Ureter (tissue), 1 donor: ENCODE measurements around the gene GPRC5C. TPM values are rescaled to one million over a fixed set of nuclear protein-coding genes. Genes with fewer than 3 reads are reported as not detected.
A peak's percentile ranks its signal among the peaks of the same experiment; 100 is the strongest.
"Not testable (repeated sequence)": the region's sequence is repeated elsewhere in the genome, so short reads cannot be mapped to it uniquely, and the experiment has no call there.

Experiments
- DNase-seq: peaks from one replicate; pipeline ENCODE4 v3.0.0-alpha.2; 2020; ENCODE audit warnings: low spot score
- total RNA-seq: library from RNA; stranded (reverse); gene quantifications from one replicate; pipeline ENCODE4 v1.2.4, GENCODE V29; 2023
- donor health status: DM: yes; HTN: yes; CAD: no.

The GPRC5C gene
- total RNA-seq, 1 donor from 2014 or later = 153 TPM

DNA sequence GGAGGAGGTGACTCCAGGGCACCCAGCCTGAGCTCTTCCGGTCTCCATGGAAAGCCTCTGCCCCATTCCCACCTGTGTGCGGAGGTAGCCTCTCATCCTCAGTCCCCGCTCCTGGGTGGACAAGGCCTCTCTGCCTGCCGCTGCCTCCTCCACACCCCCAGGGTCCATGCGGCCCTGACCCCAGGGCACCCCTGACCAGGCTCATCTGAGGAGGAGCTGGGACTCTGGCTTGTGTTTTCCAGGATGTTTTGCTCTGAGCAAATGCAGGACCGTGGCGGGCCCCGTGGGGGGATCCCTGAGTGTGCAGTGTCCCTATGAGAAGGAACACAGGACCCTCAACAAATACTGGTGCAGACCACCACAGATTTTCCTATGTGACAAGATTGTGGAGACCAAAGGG lies 41.4 kb downstream of the GPRC5C start:
- no peak for DNase-seq

DNA sequence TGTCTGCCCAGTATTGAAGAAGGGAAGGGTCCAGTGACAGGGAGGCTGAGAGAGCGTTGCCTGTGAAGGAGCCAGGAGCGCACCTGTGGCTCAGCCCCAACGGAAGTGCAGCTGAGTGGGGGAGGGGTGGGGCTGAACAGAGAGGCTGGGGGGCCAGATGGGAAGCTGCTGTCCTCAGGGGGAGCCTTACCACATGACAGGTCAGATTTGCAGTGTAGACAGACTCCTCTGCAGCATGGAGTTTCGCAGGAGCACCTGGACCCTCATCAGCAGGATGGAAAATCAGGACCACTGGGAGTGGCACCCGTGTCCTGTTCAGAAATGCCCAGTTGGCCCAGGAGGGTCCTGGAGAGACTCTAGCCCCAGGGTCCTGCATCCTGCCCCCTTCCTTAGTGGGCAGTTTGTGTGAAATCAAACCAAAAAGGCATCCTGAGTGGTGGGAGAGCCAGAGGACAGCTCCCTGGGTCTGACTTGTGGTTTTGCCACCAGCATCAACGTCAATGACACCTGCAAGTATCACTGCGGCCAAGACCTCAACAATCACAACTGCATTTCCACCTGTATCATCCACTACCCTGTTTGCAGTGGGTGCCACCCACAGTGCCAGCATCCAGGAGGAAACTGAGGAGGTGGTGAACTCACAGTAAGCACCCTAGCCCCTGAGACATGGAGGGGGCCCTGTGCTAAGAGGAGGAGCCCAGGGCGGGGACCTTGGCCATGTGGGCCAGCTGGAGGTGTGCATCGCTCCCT lies 42.3 kb downstream of the GPRC5C start:
- DNase-seq = no peak

DNA sequence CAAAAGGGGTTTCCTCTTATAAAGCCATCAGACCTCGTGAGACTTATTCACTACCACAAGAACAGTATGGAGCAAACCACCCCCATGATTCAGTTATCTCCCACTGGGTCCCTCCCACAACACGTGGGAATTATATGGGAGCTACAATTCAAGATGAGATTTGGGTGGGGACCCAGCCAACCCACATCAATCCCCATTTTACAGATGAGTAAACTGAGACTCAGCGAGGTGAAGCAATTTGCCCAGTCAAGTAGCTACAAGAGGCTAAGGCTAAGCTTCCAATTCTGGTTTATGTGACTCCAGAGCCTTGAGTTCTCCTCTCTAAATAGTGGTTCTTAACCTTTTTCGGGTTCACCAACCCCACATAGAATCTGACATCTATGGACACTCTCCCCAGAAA lies 43.3 kb downstream of the GPRC5C start:
- no peak for DNase-seq

DNA sequence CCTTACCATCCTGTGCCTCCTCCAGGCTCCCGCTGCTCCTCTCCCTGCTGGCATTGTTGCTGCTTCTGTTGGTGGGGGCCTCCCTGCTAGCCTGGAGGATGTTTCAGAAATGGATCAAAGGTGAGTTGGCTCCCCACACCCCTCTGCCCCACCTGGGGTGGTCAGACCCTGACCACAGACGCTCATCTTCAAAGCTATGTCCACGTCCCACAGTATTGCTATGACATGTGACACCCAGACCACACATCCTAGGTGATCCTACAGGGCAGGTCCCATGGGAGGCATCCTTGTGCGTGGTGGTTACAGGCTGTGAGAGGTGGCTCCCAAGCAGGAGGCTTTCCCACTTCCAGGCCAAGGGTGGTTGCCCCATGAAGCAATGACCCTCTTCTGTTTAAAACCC lies 45.5 kb downstream of the GPRC5C start:
- DNase-seq = no peak

DNA sequence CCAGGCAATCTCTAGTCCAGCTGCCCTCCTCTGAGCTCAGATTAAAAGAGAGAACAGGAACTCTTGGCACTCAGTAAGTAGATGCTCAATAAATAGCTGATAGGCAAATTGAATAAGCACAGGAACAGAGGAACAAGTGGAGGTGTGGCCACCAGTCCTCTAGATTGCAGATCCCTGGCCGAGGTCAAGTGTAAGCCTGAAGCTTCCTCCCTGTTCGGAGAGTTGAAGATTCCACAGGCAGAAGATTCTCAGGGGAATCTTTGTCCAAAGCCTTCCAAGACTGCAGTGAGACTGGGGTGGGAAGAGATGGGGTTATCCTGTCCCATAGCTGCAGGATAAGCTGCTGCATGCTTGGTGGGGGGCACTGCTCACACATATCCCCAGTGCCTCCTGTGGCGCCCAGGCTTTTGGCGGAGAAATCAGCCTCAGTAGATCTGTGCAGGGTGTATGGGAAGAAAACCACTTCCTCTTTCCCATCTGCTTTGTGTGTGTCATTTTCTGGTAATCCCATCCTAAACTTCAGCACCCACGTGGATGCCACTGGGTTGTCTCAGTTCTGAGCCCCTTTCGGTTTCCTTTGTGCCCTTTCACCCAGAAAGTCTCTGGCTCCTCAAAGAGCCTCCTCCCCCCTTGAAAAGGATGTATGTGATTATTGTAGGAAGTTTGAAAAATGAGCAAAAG lies 46.7 kb downstream of the GPRC5C start:
- no peak for DNase-seq

DNA sequence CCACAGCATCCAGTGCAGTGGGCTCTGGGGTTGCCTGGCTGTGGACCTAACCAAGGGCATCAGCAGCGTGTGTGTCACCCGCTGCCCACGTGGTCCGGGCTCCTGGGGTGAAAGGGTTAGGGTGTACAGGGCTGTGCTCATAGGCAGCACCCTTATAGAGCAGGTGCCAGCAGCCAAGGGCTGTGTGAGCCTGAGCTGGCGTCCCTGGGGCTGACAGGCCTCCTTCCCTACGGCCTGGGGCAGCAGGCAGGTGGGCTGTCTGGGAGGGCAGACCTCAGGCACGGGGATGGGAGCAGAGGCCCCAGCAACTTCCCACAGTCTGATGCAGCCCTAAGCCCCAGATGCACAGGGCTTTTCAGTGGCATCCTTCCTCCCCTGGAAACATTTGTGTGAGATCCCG lies 48.4 kb downstream of the GPRC5C start:
- DNase-seq = no peak

DNA sequence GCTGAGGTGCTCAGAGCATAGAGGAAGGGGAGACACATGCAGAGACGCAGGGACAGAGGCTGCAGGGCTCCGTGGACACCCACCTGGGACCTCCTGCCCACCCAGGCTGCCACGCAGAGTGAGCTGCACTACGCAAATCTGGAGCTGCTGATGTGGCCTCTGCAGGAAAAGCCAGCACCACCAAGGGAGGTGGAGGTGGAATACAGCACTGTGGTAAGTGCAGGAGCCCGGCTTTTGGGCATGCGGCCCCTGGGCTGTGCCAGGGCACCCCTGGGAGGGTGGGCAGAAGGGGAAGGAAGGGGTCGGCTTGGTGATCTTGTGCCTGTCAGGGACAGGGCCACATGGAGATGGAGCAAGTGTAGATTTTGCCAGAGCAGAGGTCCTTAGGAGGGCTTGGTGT lies 49.7 kb downstream of the GPRC5C start:
- DNase-seq = no peak

DNA sequence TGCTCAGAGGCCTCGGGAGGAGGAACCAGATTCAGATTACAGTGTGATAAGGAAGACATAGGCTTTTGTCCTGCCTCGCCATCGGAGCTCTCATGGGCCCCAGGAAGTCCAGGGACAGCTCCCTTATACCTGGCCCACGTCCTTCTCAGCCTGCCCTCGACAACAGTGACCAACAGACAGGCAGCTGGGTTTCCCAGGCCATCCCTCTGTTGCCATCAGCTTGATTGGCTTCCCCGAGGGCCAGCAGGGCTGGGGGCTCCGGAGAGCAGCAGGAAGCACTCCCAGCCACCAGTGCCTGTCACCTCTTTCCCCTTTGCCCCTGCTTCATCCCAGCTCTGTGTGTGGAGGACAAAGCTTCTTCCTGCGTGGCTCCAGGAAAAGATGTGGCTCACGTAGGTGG lies 52.2 kb downstream of the GPRC5C start:
- no peak for DNase-seq

DNA sequence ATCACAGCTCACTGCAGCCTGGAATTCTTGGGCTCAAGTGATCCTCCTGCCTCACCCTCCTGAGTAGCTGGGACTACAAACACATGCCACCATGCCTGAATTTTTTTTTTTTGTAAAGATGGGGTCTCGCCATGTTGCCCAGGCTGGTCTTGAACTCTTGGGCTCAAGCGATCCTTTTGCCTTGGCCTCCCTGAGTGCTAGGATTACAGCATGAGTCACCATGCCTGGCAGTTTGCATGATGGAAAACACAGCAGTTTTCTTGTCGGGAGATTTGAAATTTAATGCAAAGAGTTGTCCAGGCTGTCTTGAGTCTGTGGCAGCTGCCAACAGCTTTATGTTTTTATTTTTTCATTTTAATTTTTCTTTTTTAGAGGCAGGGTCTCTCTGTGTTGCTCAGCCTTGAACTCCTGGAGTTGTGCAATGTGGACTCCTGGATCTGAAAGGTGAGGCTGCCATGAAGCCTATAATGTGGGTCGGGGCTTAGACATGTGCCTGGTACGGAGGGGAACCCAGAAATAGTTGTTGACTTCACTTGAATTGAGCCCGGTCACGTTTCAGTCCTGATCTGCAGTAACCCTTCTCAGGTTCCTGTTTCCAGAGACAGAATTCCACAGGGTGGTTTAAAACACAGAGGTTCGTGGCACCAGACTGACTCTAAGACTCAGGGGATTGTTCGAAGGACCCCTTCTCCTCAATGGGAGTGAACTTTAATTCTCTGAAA lies 53.3 kb downstream of the GPRC5C start:
- no peak for DNase-seq

DNA sequence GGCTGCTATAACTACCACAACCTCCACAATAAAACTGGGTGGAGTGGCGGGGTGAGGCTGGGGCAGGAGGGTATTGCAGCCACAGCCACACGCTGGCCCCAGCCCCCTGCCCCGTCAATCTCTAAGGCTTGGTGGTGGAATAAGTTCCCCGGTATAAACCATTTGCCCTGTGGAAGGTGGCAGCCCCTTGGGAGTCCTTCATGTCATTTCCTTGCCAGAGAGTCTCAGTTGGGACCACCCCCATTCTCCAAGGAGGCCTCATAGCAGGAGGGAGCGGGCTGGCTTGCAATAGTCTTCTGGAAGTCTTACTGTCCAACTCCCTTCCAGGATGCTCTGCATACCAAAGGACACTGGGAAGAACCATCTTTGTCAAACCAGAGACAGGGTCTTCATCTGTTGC lies 54.0 kb downstream of the GPRC5C start:
- no peak for DNase-seq

DNA sequence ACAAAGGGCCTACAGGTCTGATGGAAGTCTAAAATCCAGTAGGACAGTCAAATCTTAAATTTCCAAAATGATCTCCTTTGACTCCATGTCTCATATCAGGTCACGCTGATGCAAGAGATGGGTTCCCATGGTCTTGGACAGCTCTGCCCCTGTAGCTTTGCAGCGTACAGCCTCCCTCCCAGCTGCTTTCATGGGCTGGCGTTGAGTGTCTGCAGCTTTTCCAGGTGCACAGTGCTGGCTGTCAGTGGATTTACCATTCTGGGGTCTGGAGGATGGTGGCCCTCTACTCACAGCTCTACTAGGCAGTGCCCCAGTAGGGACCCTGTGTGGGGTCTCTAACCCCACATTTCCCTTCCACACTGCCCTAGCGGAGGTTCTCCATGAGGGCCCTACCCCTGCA lies 56.4 kb downstream of the GPRC5C start:
- DNase-seq = not testable (repeated sequence)

DNA sequence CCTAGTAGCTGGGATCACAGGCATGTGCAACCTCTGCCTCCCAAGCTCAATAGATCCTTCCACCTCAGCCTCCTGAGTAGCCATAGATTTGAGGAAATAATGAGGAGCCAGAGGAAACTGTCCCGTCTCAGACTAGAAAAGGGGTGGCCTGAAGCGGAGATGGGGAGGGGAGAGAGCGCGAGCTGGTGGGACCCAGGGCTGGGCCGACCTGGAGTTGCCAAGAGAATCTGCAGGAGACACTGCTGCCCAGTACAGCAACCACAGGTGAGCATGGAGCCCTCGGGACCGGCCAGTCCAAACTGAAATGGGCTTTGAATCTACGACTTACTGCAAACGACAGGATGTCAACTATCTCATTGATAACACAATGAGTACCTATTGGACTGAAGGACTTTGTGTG lies 58.8 kb downstream of the GPRC5C start:
- no peak for DNase-seq

DNA sequence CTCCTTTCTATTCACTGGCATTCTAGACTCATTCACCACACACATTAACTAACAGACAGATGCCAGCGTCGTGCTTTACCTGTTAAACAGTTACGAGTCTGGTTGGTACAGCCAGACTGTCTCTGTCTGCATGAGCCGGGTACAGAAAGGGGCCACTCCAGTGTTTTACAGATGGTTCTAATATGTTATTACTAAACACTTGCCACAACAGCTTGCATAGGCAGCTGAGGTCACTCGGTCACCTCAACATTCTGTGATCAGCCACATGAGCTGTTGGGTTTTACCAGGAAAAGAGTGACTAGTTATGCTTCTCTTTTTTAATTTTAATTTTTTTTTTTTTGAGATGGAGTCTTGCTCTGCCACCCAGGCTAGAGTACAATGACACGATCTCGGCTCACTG lies 59.7 kb downstream of the GPRC5C start:
- DNase-seq = no peak

DNA sequence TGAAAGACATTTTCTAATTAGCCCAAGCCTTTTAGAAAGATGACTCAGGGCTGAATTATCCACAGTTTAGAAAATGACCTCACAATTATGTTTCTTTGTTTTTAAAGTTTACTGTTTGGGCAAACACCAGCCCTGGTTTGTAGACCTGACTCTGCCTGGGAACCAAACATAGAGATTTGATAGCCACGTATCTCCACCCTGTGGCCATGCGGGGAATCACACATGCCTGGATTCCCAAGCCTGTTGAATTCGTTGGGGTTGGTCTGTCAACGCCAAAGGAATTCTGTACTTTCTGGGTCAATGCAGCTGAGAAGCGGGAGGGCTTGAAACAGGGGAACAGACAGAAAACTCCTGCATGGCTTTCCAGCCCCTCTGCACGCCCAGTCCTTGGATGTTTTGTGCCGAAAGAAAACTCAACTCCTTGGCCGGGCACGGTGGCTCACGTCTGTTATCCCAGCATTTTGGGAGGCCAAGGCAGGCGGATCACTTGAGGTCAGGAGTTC lies 61.5 kb downstream of the GPRC5C start:
- peak; percentile 75 for DNase-seq

Other genes starting within 250 kb of the GPRC5C start
- 1,081 TPM for gene RPL38, start 228.4 kb upstream of the GPRC5C start, total RNA-seq
- gene TTYH2, start 218.5 kb upstream of the GPRC5C start, total RNA-seq = 8.2 TPM
- not detected for gene DNAI2, start 157.9 kb upstream of the GPRC5C start, total RNA-seq
- gene KIF19, start 105.9 kb upstream of the GPRC5C start, total RNA-seq = 1.8 TPM
- not detected for gene BTBD17, start 70.2 kb upstream of the GPRC5C start, total RNA-seq
- gene GPR142, start 64.6 kb upstream of the GPRC5C start, total RNA-seq = 0.52 TPM
- 4.3 TPM for gene CD300A, start 34.5 kb downstream of the GPRC5C start, total RNA-seq
- gene CD300LB, start 99.4 kb downstream of the GPRC5C start, total RNA-seq = 0.49 TPM
- 0.68 TPM for gene CD300C, start 114.0 kb downstream of the GPRC5C start, total RNA-seq
- not detected for gene CD300H, start 135.4 kb downstream of the GPRC5C start, total RNA-seq
- not detected for gene CD300LD, start 160.2 kb downstream of the GPRC5C start, total RNA-seq
- 0.73 TPM for gene CD300E, start 191.7 kb downstream of the GPRC5C start, total RNA-seq